Germinal center (tissue), 1 donor: ENCODE results near the gene CLIC5.

Experiments
- DNase-seq: peaks from one replicate; pipeline ENCODE4 v3.0.0; 2012; ENCODE audit warnings: mixed read lengths, low spot score

Gene CLIC5

DNA sequence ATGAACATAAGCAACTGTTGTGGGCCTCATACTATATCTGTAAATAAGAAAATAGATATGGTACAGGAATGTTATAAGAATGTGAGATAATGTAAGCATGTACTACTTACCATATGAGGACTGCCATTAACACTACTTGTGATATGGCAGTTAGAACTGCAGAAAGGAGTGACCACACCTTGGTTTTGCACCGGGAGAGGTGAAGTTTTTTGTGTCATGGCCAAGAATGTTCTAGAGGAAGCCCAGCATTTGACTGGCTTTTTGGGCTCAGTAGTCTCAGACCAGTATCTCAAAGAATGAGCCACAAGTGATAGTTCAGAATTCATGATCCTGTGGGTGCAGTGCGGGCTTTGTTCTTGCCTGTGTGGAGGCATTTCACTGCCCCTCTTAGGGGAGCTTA is 123.5 kb downstream of the CLIC5 start:
- no peak for DNase-seq

DNA sequence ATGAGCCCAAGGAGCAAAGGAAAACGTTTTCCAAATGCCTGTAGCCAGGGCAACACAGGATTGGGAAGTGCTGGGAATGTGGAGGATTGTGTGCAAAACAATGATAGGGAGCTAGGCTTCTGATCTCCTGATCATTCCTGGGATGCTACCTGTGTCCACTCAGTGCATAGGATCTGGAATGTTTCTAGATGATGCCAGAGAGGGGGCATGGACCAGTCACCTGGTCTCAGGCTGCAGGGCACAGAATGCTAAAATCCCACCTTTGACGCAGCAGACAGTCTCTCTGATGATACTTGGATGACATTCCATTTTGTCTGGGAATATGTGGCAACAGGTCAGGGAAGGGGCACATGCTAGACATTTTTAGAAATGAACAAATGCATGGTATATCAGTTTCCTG is 128.9 kb downstream of the CLIC5 start:
- no peak for DNase-seq

DNA sequence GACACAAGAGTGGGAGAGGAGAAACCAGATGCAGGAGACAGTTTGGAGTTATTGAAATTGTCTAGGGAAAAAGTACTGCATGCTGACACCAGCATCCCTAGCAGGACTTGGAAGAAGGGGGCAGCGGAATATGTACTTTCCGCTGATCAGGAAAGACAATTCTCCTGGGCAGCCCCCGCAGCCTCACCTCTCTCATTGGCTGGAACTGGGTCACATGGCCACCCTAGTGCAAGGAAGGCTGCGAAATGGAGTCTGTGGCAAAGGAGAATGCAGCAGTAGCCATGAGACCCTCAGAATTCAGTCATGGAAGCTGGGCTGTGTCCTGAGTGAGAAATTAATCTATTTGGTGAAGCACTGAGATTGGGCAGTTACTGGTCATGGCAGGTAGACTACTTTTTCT is 131.3 kb downstream of the CLIC5 start:
- no peak for DNase-seq

DNA sequence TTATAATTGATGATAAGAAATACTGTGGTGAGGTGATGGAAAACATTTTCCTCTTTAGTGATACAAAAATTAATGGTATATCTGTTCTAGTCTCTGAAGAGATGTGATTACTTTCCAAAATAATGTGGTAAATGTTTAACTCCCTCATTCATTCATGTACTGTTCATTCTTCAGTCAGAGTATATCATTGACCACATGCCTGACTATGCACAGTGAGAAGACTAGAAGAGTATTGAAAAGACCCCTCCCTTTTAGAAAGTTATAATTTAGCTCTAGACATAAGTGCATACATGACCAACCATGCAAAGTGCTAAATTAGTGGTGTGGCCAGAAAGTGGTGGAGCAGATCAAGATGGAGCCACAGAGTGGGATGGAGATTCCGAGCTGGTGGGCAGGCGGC is 133.0 kb downstream of the CLIC5 start:
- no peak for DNase-seq

DNA sequence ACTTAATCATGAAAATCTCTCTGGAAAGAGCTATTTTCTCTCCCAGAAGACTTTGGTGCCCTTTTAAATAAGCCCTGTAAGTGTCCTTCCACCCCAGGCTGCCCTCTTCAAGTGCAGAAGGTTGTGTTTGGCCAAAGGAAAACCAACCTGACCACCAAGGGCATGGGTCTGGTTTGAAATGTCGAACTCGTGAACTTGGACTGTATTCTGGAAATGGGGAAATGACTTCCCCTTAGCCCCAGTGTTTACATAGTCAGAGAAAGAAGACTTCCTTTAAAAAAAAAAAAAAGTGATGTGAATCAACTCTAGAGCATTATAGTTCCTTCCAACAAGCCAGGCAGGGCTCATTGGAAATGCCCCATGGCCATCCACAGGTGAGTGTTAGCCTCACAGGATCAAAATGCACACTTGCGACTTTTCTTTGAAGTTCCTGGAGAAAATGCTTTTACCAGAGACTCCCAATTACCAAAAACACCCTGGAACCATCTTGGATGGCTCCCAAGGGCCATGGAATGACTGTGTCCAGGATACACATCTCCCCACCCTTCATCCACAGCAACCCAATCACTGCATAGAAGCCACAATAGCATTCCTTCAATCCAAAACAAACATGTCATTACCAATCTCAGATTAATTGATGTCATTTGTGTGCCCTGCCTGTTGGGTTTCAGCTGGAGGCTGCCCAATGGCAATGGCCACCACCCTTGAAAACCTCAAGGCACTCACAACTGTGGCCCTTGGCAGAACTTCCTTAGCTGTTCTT is 133.8 kb downstream of the CLIC5 start:
- no peak for DNase-seq

DNA sequence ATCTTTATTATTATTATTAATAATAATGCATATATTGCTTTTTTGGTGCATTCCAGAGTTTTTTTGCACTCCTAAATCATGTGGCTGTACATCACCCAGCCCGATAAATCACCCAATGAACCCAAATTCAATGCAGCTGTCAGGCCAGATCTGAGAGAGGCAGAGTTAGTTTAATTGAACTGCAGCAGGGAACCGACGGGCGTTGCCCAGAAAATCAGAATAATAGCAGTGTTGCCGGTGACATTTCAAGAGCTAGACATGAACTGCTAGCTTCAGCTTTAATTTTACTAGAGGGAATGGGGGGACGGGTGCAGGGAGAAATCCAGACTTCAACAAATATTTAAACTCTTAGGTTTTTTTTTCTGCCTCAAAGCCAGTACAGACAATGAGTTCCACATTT is 135.0 kb downstream of the CLIC5 start:
- no peak for DNase-seq

DNA sequence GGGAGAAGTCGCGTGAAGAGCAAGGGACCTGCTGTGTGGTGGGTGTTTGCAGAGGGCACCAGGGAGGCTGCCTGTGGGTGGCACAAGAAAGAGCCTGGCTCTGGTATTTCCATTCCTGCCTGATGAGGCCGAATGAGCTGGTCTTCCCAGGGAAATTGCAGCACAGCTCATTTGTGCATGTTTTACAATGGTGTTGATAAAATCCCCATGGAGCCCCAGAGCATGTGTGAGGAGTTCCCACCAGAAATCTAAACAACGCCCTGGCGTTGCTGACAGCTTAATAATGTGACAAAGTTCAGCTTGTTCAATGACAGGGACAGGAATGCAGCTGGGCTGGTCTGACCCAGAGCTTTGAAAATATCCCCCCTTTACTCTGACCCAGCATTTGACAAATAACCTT is 135.5 kb downstream of the CLIC5 start:
- no peak for DNase-seq

DNA sequence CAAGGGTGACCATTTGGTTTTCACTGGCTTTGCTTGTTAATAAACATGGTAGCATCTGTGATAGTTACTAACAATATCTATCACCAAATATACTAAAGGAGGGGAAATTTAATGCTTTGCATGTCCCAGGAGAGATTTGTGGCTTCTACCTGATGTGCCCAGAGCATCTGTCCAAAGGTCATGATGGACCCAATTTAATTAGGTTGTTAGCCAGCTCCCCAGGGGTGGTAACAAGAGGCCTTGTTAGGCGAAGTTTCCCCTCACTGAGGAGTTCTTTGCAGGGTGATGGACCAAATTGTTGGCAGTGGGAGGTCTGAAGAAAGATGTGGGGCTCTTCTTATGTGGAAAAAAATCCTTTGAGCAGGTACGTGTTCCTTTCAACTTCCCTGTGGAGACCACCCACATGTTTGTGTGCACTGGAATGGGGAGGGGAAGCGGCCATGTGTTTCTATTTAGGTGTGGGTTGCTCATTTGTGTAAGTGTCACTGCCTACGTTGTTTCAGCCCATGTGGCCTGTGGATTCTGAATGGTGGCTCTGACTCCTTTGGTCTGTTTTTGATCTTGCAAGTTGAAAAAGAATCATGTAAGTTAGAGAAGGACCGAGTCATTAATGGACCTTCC is 137.6 kb downstream of the CLIC5 start:
- DNase-seq = no peak

DNA sequence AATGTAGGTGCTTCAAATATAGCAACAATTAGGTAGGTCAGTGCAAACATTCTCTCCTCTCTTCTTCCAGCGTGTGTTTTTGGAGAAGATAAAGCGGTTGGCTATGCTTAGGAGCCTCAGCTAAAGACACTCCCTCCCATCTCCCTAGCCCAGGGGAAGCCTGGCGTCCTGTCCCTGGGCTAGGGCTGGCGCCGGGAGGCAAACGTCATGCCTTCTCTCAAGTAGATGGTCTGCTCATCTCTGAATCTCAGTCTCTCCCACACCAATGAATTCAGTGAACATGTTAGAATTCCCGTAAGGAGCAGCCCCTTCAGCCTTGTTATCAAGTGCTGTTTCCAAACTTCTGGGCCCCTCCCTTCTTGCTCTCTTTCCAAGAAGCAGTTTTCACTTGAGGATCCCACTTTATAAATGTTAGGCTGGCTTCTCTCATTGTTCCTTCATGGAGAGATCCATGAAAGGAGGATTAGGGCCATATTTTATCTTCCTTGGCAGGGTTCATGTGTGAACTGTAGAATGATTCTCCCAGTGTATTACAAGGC is 142.8 kb downstream of the CLIC5 start:
- DNase-seq = no peak

DNA sequence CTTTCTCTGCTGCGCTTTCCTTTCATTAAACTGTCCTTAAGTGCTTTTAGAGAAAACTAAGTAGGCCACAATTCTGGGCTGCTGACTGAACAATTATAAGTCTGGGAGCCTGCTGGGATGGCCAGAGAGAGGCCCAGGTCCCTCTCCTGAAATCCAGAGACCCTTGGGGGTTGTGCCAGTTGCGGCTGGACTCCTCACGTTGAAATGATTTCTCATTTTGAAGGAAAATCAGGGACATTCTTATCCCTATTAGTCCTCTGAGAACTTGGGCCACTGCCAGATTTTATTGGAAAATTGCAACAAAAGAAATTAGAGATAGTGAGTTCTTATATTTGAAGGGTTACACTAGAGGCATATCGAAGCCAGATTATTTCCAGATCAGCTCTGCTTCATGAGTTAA is 145.1 kb downstream of the CLIC5 start:
- DNase-seq = no peak

DNA sequence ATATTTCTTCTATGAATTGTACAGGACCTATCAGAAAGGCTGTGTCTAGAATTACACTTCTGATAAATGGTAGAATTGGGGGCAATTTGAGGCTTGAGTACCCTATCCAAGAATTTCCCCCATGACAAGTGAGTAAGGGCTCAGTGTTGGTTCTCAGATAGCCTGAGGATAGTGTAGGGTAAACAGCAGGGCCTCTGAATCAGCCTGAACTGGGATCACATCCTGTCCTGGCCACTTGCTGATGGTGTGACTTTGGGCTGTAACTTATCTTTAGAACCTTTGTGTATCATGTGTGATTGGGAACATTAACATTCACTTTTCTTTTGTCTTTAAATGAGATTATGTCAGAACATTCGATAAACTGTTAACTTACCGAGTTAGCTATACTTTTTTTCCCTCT is 151.0 kb downstream of the CLIC5 start:
- DNase-seq = no peak

DNA sequence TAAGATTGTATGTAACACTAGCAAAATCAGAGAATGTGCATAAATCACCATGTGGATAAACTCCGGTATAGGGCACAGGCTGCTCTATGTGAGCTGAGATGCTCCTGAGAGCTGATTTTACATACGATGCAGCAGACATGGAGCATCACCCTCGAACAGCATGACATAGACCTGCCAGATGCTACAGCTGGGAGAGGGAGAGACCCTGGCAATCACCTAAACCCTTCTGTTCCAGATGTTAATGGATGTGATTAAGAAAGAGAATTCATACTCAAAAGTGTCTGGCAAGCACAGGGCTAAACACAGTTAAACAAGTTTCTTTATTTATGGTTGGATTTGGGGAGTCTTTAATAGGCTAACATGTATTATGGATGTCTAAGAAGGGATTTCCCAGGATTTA is 157.0 kb downstream of the CLIC5 start:
- no peak for DNase-seq

DNA sequence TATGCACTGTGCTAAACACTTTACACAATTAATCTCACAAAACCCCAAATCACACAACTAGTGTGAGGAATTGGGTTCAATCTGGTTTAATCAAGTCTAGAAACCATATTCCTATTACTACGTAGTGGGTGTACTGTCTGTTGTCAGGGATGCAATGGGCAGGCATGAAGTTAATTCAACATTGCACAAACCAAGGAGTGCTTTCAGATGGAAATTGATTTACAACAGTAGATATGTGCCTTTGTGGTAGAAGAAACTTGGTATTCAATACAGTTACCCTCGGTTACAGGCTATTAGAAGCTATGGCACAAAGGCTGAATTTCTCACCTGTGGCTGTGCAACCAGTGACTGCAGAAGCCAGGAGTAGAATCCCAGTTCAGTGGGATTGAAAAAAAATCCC is 157.8 kb downstream of the CLIC5 start:
- no peak for DNase-seq

DNA sequence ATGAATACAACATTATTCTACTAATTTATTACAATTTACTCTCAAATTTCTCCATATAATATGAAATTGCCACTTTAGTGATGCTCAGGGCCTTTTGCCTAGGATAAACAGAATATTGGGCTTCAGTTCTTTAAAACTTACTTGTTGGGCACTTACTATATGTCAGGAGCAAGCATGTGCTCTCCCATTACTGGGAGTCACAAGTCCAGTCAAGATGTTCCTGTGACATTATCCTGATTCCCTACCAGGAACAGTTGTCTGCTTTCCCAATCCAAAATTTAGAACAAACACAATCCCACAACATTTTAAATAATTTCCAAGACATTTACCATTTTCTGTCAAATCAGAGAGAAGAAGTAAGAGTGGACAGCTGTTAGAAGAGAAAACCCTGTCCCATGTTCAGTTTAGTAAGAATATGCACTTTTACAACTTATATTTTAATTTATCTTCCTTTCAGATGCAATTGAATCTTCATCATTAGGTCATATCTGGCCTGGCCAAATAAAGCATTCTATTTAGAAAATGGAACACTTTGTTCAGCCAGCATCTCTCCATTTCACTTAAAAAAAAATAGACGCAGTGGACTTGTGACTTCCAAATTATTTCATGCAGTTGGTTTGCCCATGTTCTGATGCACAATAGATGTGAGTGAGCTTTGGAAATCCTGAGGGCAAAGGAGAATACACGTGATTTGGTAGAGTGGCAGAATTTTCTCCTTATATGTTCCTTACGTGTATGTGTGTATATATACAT is 159.8 kb downstream of the CLIC5 start:
- no peak for DNase-seq

DNA sequence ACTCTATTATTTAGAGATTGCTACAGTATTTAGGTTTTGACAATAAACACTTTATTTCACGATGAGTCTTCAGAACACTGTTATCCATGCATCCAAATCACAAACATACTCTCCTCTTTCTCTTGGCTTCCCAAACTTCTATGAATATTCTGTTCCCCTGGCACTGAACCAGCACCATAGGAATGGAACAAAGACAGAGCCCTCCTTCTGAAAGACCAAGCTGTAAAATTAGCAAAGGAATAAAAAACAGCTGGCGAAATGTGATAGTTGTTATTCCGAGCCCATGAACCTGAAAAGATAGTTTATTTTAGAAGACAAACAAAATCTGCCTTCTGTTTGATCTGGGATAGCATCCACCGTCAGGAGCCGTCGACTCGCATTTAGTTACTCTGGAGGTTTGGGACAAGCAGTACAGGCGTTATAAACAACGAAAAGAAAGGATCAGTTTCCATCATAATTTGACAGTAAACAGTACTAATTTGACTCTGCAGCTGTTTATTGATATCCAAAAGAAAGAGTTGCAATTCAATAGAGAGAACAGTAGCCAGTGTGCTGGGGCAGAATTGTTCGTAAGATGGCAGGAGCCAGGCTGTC is 161.4 kb downstream of the CLIC5 start:
- no peak for DNase-seq

DNA sequence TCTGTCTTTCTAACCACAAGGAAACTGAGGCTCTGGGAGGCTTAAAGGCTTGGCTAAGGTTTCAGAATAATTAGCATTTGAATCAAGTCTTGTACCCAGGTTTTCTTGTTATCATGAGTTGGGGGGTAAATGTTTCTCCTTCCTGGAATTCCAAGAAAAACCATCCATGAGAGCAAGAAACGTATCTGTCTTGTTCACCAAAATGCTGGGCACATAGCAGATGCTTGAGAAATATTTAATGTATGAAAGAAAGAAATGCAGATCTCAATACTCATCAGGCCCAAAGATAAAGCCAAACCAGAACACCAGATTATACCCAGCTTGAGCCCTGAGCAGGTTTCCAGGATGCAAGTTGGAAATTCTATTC is 164.6 kb downstream of the CLIC5 start:
- no peak for DNase-seq

DNA sequence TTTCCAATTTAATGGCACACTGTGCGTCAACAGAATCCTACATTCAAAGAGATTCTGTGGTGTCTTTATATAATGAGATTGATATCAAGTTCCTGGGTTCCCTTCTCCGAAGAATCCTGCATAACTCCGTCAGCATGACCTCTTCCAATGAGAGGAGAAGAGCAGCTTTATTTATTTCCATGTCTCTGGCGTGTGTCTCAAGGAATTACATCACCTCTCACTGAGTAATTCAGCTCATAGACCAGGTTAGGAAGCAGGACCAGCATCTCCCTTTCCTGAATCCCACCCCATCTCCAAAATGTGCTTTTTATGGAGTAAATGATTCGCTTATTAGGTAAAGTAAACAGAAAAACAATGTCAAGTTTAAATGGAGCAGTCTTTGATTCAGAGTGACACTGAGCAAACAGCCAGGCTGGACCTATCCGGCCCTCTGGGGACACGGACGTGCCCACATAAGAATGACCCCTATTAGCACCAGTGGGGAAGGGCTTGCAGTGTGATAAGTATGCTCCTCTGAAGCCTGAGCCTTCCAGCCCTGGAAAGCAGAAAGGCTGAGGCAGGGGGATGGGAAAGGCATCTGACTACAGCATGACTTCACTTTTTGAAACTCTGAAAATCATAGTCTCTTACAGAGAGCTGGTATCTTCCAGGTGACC is 165.2 kb downstream of the CLIC5 start:
- DNase-seq = no peak

DNA sequence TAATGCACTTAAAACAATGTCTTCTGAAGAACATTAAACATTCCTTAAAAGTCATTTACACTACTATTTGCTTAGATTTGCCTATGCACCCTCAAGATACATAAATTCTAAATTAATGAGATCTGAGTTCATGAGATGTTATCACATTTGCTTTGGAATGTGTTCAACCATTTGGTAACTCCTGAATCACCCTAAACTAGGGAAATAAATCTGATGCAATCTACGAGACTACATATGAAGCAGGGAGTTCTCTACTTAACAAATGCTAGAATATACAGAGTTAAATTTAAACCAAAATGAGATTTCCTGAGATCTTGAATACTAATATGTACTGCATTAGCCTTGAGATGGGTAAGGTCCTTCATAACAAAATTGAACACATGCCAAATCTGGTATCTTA is 170.1 kb downstream of the CLIC5 start:
- no peak for DNase-seq

DNA sequence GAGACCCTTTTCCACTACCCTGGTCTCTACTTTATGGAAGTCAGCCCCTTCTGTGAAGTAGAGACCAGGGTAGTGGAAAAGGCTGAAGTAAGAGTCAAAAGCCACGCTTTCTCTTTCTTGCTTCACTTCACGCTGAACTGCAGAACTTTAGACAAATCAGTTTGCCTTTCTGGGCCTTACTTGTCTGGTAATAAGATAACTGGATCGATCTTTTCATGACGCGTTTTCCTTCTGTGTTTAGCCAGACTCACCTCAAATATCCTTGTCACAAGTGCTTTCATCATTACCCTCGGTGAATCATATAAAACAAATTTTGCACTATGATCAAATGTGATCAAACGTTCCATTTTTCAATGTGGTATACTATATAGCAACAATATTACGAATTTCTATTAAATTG is 170.7 kb downstream of the CLIC5 start:
- no peak for DNase-seq

DNA sequence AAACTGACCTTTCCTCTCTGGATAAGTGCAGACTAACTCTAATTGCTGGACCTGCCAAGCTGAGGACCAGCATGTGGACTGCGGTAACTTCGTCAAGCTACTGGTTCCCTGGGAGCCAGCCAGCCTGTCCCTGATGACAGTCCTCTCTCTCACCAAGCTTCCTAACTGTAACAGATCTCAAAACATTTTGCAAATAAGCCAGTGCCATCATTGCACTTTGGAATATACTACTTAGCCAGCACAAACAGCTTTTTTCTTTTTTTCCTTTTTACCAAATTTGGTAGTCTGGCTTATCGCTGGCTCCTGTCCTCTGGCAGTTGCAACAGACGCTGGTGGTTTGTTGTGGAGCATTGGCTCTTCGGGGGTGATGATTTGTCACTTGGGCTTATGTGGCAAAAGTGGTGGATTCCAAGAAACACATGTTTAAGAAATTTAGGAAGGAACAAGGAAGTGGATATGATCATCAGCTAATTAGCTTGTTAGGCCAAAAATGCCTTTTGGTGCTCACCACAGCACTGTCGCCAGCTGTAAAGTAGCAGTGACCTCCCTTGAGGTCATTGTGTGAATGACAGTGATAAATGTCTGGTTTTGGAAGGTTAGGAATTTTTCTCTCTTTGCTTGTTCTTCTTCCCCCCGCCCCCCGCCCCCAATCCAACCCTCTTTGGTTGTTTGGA is 171.7 kb downstream of the CLIC5 start:
- no peak for DNase-seq

DNA sequence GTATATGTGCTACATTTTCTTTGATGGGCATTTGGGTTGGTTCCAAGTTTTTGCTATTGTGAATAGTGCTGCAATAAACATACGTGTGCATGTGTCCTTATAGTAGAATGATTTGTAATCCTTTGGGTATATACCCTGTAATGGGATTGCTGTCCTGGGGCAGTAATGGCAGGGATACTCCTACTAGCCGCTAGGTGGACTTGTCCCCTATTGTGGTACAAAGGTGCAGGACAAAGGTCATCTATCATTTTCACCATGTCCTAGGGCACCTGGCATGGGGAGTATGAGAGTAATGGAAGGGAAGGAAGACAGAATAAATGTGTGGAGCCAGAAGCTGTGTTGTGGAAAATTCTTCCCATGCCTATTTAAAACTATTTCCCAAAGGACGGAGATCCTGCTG is 174.6 kb downstream of the CLIC5 start:
- DNase-seq = no peak

DNA sequence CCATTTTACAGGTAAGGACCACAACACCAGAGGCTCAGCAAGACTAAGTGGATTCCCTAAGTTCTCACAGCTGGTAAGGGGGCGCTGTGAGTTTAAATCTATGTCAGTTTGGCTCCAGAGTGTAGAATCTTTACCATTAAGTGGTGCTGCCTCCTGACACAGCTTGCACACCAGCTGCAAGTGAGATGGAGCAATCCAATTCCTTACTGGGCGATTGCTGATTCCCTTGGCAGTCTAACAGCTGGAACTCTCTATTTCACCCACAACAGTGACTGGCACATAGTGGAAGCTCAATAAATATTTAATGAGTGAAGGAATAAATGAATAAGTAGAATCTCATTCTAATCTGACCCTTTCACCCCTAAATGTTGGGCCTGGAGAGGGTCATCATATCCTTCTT is 176.7 kb downstream of the CLIC5 start:
- DNase-seq = no peak
